Activated B cell treated with CpG ODN at 0.5 μM for 24 hours (primary cell): ENCODE measurements around the gene MYO5B. TPM values are rescaled to one million over a fixed set of nuclear protein-coding genes. Genes with fewer than 3 reads are reported as not detected.

Source experiments
- ATAC-seq: fragments of 200-7000 bp; cut with Tn5 transposase; one replicate; pipeline ENCODE4 v1.10.0; 2021; ENCODE audit warnings: low read depth, mild to moderate bottlenecking, moderate library complexity
- CTCF ChIA-PET: fragments of 350-600 bp; sonication (Branson Sonifier 250); formaldehyde crosslinking; loops from one replicate; lab custom pipeline; 2021; ENCODE audit warnings: antibody characterized with exemption; lab: Charles Lee
- POLR2A ChIA-PET: fragments of 350-600 bp; sonication (Branson Sonifier 250); formaldehyde crosslinking; loops from one replicate; lab custom pipeline; 2021; ENCODE audit warnings: antibody characterized with exemption; lab: Charles Lee
- DNase-seq: peaks from one replicate; pipeline ENCODE4 v3.0.0; 2022
- H3K27ac Mint-ChIP-seq: one replicate; pipeline ENCODE4 v1.8.0; 2020; ENCODE audit warnings: mixed read lengths
- H3K27me3 Mint-ChIP-seq: one replicate; pipeline ENCODE4 v1.8.0; 2021; ENCODE audit warnings: mixed read lengths
- H3K36me3 Mint-ChIP-seq: one replicate; pipeline ENCODE4 v1.8.0; 2021; ENCODE audit warnings: low read depth, mixed read lengths
- H3K4me1 Mint-ChIP-seq: one replicate; pipeline ENCODE4 v1.8.0; 2021; ENCODE audit warnings: mixed read lengths
- H3K4me3 Mint-ChIP-seq: one replicate; pipeline ENCODE4 v1.8.0; 2020; ENCODE audit warnings: mild to moderate bottlenecking, mixed read lengths
- H3K9me3 Mint-ChIP-seq: one replicate; pipeline ENCODE4 v1.8.0; 2020; ENCODE audit warnings: mixed read lengths
- CTCF ChIP-seq: fragments of 200-600 bp; IDR thresholded peaks from one replicate; pipeline ENCODE4 v1.8.0; 2022; ENCODE audit warnings: antibody characterized with exemption, mild to moderate bottlenecking
- intact Hi-C: fragments of 100-400 bp; cut with micrococcal nuclease; formaldehyde crosslinking; loops from one replicate; pipeline ENCODE4 v1.15.1; 2024
- total RNA-seq: library from RNA; stranded (reverse); gene quantifications from 2 replicates; pipeline ENCODE4 v1.2.3, GENCODE V29; 2022

The MYO5B gene
- total RNA-seq, 1 donor from 2014 or later, result 0.49 TPM

- Mint-ChIP-seq H3K27ac (no peak overlapping the region), H3K4me3 (no peak overlapping the region), H3K9me3 (peaks cover 3% of the 10 kb centered on the region), H3K4me1 (no peaks in the 10 kb centered on the region), H3K27me3 (peaks cover 21% of the 10 kb centered on the region), H3K36me3 (no peaks in the 10 kb centered on the region)
- CTCF ChIA-PET, result no interaction called here
- DNase-seq (no peak), ATAC-seq (no peak)
- intact Hi-C loops, result loop anchor here (10.0 kb wide), 1 partner anchor 1010 kb away; no protein-coding TSS in a partner anchor
- POLR2A ChIA-PET, result no interaction called here
- TF ChIP-seq CTCF, result no peak
These were observed 270.5 kb downstream of the MYO5B start for GRCh38 chr18:49924293-49924983.

- Mint-ChIP-seq H3K36me3 (no peaks in the 10 kb centered on the region), H3K4me1 (no peaks in the 10 kb centered on the region), H3K27ac (no peak overlapping the region), H3K4me3 (no peak overlapping the region), H3K9me3 (peaks cover 3% of the 10 kb centered on the region), H3K27me3 (peaks cover 18% of the 10 kb centered on the region)
- DNase-seq, result no peak
- CTCF ChIA-PET, result no interaction called here
- intact Hi-C loops, result loop anchor here (10.0 kb wide), 1 partner anchor 1007 kb away; no protein-coding TSS in a partner anchor
- TF ChIP-seq CTCF, result no peak
- POLR2A ChIA-PET, result no interaction called here
- ATAC-seq, result no peak
These were observed 272.7 kb downstream of the MYO5B start for GRCh38 chr18:49922228-49922627.

GRCh38 chr18:49921318-49921985 lies 273.5 kb downstream of the MYO5B start:
- TF ChIP-seq CTCF, result no peak
- no peak for ATAC-seq
- DNase-seq, result no peak
- Mint-ChIP-seq H3K9me3 (peaks cover 3% of the 10 kb centered on the region), H3K27me3 (peaks cover 19% of the 10 kb centered on the region), H3K4me3 (no peak overlapping the region), H3K27ac (no peak overlapping the region), H3K36me3 (no peaks in the 10 kb centered on the region), H3K4me1 (no peaks in the 10 kb centered on the region)
- intact Hi-C loops, result loop anchor here (10.0 kb wide), 1 partner anchor 1007 kb away; no protein-coding TSS in a partner anchor
- POLR2A ChIA-PET, result no interaction called here
- CTCF ChIA-PET, result no interaction called here

- Mint-ChIP-seq H3K36me3 (no peaks in the 10 kb centered on the region), H3K9me3 (peaks cover 3% of the 10 kb centered on the region), H3K27me3 (peaks cover 19% of the 10 kb centered on the region), H3K27ac (no peak overlapping the region), H3K4me1 (peaks cover 3% of the 10 kb centered on the region), H3K4me3 (no peak overlapping the region)
- ChIA-PET POLR2A (no interaction called here), CTCF (no interaction called here)
- intact Hi-C loops, result loop anchor here (10.0 kb wide), 1 partner anchor 1006 kb away; no protein-coding TSS in a partner anchor
- ATAC-seq (no peak), DNase-seq (no peak)
- TF ChIP-seq CTCF, result no peak
These were observed 274.2 kb downstream of the MYO5B start for GRCh38 chr18:49920731-49921130.

- ATAC-seq, result no peak
- no peak overlapping the region for H3K27ac Mint-ChIP-seq
- H3K4me3 Mint-ChIP-seq, result no peak overlapping the region
- H3K4me1 Mint-ChIP-seq, result peaks cover 4% of the 10 kb centered on the region
- DNase-seq, result no peak
- H3K27me3 Mint-ChIP-seq, result peaks cover 18% of the 10 kb centered on the region
- intact Hi-C loops, result no loop called here
- ChIA-PET POLR2A (no interaction called here), CTCF (no interaction called here)
- H3K36me3 Mint-ChIP-seq, result no peaks in the 10 kb centered on the region
- no peak for TF ChIP-seq CTCF
- peaks cover under 1% of the 10 kb centered on the region for H3K9me3 Mint-ChIP-seq
These were observed 277.2 kb downstream of the MYO5B start for GRCh38 chr18:49917742-49918141.
